T-helper 9 cell (primary cell): ENCODE data around the gene FGR.
"Not testable (repeated sequence)": the region's sequence is repeated elsewhere in the genome, so short reads cannot be mapped to it uniquely, and the experiment has no call there.

Source experiments
- DNase-seq: peaks from one replicate; pipeline ENCODE4 v3.0.0-alpha.2; 2020
- total RNA-seq, 2 donors: gene quantifications; one replicate each; lab custom pipeline; 2026; lab: John Stamatoyannopoulos, UW

Gene FGR
- 0 reads per million in 2 donors for total RNA-seq

DNA sequence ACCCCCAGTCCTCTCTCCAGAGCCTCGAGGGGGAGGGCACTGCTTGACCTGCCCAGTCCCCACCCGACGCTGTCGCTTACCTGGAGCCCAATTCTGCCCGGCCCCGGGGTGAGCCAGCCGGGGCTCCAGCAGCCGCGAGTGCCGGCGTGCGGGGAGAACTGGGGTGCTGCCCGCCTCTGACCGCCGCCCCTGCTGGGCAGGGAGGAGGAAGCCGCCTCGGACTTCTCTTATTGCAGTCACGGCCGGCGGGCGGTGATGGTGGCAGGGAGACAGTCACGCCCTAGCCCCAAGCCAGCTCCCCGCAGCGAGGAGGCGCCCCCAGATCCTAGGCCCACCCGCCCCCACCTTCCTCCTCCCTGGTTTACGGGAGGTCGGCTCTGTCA, at the start of gene FGR:
Gene FGR, minus strand, starts transcription at position 201 of the 383 bp plus-strand sequence. CDS start 11,269 bp downstream, outside the sequence.
- no peak for DNase-seq

DNA sequence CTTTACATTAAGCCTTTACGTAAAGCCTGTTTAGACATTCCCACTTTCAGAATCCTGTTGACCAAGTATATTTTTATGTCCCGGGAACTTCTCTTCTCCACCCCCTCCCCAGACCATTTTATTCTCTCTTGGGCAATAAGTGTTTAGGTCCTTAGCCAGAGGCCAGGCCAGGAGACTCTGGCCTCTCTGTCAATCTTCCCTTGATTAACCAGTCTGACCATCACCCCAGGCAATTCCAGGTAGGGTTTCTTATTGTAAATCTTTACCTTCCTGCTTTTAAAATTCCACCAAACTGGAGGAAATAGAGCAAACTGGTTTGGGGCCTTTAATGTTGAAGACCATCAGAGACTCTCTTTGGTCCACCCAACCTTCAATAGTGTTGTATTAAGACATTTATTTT, 49.2 kb upstream of the FGR start:
- no peak for DNase-seq

DNA sequence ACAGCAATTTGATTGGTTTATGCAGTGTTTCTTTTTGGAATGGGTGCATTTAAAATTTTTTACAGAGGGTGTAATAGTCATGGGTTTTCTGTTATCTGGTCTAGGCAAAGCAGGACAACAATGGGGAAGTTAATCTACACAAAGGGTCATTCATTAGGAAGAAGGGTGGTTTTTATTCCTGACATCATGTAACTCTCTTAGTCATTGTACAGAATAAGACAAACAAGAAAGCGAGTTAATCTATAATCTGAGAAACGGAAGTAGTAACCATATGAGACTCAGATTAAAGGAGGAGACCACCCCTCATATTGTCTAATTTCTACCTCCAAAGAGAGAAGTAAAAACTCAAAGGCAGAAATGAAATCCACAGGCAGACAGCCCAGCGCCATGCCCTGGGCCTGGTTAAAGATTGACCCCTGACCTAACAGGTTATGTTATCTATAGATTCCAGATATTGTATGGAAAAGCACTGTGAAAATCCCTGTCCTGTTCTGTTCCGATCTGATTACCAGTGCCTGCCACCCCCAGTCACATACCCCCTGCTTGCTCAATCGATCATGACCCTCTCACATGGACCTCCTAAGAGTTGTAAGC, 47.5 kb upstream of the FGR start:
- DNase-seq, result no peak

DNA sequence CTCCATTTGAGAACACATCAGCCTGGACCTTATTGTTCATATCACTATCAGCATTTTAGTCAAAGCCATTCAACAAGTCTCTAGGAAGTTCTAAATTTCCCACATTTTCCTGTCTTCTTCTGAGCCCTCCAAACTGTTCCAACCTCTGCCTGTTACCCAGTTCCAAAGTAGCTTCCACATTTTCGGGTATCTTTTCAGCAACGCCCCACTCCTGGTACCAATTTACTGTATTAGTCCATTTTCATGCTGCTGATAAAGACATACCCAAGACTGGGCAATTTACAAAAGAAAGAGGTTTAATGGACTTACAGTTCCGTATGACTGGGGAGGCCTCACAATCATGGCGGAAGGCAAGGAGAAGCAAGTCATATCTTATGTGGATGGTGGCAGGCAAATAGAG, 46.6 kb upstream of the FGR start:
- DNase-seq, result not testable (repeated sequence)

DNA sequence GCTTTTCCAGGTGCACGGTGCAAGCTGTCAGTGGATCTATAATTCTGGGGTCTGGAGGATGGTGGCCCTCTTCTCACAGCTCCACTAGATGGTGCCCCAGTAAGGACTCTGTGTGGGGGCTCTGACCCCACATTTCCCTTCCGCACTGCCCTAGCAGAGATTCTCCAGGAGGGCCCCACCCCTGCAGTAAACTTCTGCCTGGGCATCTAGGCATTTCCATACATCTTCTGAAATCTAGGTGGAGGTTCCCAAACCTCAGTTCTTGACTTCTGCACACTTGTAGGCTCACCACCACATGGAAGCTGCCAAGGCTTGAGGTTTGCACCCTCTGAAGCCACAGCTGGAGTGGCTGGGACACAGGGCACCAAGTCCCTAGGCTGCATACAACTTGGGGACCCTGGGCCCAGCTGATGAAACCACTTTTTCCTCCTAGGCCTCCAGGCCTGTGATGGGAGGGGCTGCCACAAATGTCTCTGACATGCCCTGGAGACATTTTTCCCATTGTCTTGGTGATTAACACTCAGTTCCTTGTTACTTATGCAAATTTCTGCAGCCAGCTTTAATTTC, 45.3 kb upstream of the FGR start:
- DNase-seq, result not testable (repeated sequence)

DNA sequence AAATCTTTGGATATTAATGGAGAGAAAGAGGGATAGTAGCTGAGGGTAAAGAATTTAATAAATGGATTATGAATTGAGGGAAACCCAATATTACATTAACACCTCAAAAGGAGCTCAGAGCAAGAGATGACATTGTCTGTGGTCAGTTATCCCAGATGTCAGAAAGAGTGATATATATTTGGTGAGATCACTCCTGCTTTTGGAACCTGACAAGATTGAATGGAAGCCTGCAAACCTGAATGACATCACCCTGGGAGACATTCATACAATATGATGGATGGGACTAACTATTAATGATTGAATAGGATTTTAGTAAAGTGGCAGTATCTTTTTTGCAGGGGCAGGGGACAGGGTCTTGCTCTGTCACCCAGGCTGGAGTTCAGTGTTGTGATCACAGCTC, 43.8 kb upstream of the FGR start:
- DNase-seq, result no peak

DNA sequence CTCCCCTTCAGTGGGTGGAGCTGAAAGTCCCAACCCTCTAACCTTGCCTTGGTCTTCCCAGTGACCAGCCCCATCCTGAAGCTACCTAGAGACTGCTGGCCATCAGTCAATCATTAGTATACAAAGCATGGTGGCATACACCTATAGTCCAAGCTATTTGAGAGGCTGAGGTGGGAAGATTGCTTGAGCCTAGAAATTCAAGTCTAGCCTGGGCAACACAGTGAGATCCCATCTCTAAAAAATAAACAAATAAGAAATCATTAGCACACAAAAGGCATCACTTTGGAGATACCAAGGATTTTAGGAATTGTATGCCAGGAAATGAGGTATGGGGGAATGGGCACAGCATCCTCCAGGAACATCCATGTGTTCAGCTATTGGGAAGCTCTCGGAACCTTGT, 41.4 kb upstream of the FGR start:
- no peak for DNase-seq

DNA sequence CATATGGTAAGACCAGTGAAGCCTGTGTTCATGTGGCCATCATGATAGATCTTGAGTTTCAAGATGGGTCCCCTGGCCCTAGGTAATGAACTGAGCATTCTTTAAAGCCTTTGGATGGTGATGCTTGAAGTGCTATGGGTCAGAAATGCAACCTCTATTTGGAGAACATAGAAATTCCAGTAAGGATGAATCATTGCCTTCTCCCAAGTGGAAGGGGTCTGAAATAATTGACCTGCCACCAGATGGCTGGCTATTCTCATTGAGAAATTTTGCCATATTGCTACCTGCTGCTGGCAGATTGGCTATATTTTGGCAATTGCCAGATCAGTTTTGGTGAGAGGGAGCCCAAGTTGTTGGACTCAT, 37.7 kb upstream of the FGR start:
- DNase-seq, result no peak

DNA sequence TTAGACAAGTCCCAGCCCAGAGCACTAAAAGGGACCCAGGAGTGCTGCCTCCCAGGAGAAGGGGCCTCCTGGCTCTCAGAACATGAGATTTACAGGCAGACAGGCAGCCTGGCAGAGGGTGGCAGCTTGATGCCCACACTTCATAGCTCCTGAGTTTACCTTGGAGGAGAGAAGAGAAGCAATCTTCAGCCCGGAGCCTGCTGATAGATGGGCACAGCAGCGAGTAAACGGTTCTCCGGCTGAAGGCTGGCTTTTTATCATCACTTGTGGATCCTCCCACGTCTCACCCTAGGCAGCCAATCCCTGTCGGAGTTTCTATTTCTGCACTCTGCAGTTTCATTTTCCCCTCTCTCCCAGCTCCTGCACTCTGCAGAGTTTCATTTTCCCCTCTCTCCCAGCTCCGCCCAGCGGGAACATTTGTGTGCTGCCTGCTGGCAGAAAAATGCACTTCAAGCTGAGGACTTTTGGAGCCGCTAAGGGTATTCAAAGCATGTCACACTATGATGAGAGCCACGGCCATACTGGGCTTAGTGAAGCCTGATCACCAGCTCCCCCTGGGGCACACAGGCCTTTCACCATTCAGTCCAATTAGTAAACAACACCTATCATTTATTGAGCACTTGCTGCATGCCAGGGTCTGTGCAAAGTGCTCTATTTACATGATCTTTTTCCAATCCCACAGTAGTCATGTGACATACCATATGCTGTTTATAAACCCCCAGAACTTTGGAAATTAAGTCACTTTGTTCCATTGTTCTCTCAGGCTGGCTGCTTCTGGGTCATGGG, 37.2 kb upstream of the FGR start, which contains the start of gene IFI6:
Gene IFI6, minus strand, starts transcription at position 229 of the 786 bp plus-strand sequence. CDS start 2,878 bp downstream, outside the sequence.
- peak; percentile 57 for DNase-seq

DNA sequence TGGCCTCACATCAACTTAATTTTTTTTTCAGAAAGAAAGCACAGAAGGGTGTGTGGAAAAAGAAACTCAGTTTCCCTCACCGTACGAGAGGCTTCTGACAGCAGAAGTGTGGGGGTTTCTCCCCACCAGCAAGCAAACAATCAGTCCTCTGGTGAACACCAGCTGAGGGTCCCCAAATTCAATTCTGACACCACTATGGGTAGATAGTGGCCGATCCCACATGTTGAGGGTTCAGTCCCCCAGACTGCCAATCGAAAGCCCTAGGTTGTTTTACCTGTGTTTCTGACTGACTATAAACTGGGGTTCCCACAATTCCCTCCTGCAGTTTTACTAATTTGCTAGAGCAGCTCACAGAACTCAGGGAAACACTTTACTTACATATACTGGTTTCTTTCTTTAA, 34.9 kb upstream of the FGR start:
- no peak for DNase-seq

DNA sequence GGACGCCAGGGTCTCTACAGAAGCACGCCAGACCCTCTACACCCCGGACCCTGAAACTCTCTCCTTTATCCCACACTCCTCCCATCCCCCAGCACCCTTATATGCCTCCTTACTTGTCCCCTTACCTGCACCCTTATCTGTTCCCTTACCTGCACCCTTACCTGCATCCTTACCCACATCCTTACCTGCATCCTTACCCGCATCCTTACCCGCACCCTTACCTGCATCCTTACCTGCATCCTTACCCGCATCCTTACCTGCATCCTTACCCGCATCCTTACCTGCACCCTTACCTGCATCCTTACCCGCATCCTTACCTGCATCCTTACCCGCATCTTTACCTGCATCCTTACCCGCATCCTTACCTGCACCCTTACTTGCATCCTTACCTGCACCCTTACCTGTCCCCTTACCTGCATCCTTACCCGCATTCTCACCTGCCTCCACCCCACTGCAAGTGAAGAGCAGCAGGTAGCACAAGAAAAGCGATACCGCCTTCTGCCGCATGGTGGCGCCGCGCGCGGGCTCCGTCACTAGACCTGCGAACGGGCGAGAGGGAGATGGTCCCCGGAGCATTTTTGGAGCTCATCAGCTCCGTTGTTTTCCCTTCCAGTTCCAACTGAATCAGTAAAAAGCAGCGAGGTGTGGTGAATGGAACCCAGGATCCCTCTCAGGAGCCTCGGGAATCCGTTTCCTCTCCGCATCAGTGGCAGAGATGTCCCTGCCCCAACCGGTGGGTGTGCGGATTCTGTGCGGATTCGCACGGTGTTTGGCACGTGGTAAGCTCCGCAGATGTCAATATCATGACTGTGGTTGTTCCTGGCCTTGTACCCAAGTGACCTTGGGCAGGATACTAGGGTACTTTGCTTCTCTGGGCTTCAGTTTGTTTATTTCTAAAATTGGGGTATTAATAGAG, 34.1 kb upstream of the FGR start:
- peak; percentile 91 for DNase-seq

DNA sequence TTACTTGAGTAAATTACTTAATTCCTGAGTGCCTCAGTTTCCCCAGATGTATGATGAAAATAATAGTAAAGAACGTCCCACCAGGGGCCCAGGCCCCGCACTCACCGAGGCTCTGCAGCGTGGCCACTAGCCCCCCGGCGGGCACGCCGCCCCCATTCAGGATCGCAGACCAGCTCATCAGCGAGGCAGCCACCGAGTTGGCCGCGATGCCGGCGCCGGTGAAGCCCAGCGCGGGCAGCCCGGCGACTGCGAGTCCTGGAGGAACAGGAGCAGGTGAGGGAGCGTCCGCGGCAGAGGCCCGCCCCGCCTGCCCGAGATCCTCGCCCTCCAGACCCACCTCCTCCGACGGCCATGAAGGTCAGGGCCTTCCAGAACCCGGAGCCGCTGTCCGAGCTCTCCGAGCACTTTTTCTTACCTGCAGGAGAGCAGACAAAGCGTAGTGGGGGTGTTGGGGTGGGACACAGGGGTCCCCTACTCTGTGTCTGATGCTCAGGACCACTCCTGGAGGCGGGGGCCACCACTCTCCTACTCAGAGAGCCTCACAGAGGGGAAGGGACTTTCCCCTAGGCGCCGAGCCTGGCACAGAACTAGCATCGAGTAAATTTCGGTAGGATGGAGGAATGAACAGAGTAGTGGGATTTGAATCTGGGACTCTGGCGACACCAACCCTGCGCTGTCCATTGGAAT, 33.3 kb upstream of the FGR start:
- no peak for DNase-seq

DNA sequence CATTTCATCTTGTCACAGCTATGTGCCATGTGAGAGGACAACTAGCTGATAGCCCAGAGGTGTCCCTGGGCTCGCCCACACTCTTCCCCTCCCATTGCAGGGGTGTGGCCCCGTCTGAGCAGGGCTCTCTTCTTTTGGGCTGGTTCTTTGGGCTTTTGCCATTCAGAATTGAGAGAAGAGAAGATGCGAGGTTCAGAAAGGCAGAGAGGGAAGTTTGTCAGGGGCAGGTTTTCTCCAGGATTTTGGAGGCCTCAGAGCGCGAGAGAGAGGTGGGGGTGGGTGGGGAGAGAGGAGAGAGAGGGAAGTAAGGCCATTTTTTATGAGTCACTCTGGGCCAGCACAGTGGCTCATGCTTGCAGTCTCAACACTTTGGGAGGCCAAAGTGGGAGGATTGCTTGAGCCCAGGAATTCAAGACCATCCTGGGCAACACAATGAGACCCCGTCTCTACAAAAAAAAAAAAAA, 31.8 kb upstream of the FGR start:
- no peak for DNase-seq

DNA sequence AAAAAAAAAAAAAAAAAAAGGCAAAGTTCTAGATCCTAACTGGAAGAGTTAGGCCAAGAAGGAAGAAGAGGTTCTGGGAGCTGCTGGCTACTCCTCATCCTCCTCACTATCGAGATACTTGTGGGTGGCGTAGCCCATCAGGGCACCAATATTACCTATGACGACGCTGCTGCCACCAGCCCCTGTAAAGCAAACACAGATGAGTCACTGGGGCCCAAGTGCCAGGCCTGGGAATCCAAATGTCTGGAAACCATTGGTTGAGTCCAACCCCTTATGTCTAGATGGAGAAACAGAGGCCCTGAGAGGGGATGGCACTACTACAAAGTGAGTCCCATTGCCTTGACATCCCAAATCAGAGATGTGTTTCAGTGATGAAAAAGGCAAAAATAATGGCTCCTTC, 31.3 kb upstream of the FGR start:
- DNase-seq, result no peak

DNA sequence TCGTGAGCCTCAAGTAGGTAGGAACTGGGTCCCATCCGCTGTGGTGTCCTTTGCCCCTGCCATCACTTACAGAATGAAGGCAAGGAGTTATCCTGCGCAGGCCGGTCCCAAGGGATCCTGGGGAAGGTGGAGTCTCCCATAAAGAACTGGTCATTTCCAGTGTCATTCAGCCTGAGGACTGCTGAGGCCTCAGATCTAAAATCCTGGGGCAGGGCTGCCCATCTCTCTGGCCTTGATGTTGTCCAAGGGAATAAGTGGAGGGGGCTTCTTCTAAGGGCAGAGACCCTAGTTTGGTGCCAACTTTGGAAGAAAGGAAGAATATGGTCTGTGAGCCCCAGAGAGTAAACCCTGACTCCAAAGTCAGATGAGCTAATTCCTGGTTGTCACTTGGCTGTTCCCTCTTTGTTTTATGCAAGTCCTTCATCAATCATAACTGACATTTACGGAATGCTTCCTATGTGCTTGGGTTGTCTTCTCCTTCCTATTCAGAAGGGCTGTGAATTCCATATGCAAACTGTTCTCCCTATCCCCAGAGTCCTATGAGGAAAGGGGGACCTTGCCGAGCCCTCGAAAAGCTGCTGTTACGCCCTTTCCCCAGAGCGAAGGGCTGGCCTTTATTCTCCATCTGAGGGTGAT, 30.1 kb upstream of the FGR start:
- DNase-seq, result no peak

DNA sequence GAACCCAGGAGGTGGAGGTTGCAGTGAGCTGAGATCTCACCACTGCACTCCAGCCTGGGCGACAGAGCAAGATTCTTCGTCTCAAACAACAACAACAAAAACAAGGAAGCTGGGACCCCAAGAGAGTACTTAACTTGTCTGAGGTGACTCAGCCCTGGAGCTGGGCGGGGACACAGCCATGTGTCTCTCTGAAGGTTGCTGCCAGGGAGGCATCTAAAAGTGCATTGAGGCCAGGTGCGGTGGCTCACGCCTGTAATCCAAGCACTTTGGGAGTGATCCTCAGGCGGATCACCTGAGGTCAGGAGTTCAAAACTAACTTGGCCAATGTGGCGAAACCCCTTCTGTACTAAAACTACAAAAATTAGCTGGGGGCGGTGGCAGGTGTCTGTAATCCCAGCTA, 29.3 kb upstream of the FGR start:
- no peak for DNase-seq

DNA sequence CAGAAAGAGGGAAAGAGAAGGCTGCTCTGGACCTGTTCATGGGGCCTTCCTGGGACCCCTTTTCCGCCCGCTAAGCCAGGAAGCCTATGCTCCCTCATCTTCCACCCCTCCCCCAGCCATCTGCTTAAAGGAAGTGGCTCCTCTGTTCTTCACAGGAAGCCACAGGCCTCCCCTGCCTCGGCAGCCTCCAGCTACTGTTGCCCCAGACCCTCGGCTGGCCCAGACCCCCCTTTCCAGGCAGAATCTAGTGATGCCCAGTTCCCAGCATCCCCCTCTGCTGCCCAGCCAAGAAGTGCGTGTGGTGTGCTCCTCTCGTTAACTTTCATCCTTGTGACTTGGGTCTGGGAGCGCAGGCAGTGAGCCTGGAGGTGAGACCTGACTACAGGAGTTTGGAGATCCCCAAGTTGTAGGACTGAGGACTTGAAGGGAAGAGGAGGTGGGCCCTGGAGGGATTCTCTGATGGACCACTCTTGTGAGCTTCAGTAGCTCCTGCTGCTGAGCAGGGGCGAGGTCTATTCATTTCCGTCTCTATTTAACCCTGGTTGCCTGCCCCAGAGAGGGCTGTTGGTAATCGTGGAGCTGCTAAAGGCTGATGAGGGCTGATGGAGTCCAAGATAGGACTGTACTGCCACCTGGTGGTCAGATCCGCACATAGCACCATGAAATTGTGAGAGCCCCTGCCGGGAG, 27.9 kb upstream of the FGR start:
- DNase-seq, result peak; percentile 92

DNA sequence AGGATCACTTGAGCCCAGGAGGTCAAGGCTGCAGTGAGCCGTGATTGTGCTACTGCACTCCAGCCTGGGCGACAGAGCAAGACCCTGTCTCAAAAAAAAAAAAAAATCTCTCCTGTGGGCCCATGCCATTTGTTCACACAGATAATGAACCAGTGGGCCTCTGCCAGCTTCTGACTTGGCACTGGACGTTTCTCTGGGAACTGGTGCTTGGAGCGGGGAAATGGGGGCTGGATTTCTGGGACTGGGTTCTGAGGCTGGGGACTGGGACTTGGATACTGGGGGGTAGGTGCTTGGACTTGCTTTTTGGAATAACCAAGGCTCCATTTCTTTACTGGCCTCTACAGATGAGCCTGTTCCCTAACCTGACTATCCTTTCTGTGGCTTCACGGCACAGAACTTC, 27.3 kb upstream of the FGR start:
- DNase-seq, result no peak

DNA sequence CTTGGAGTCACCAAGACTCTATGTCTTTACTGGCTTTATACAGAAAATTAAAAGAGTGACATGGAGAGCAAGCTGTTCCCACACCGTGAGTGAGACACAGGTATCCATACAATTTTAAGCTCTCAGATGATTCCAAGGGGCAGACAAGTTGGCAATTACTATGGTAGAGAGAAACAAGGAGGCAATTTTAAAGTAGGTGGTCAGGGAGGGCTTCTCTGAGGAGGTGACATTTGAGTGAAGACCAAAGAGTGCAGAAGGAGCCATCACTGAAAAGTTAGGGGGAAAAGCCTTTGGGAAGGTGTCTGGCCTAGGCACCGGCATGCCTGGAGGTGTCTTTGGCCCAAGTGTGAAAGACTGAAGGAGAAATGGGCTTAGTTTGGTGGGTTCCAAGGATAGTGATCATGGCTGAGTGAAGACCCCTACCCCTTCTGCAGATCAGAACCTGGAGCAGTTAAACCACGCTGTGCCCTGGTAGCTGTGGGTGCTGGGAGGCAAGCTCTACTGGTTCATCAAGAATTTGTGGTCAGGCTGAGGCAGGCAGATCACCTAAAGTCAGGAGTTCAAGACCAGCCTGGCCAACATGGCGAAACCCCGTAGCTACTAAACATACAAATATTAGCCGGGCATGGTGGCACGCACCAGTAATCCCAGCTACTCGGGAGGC, 26.6 kb upstream of the FGR start:
- DNase-seq, result no peak

DNA sequence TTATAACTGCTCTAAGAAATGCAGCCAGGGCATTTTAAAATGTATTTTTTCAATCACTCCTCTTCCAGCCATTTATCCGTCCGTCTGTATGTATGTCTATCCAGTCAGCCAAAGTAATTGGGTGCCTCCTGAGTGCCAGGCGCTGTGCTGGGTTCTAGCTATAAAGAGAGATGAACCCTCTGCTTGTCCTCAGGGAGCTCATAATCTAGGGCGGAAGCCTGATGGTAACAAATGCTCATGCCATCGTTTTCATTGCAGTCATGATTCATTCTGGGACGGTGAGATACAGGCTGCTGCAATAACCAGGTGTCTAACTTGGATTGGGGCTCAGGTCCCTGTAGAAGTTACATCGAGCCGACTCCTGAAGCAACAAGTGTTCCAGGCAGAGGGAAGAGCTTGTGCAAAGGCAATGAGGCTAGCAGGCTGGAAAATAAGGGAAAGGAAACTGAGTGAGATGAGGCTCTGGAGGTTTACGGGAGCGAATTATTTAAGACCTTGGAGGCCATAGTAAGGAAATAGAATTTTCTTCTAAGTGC, 25.4 kb upstream of the FGR start:
- no peak for DNase-seq
